Gastroesophageal sphincter (tissue), 4 donors: Measurements from ENCODE around the gene FFAR2. TPM values are rescaled to one million over a fixed set of nuclear protein-coding genes. Genes with fewer than 3 reads are reported as not detected.
"Not testable (repeated sequence)": the region's sequence is repeated elsewhere in the genome, so short reads cannot be mapped to it uniquely, and the experiment has no call there.

Experiments
- ATAC-seq: fragments of 150-250 bp; one replicate; pipeline ENCODE4 v1.9.1; 2016; ENCODE audit warnings: mild to moderate bottlenecking, moderate library complexity
- H3K27ac ChIP-seq, 4 donors: fragments of 200-600 bp; sonication (generic) in 3 of 4; 1 replicate in 3 of 4; 2 replicates in 1 of 4; pipeline ENCODE4 v1.5.1; 2016 to 2019
- H3K27me3 ChIP-seq: fragments of 200-600 bp; sonication (generic); one replicate; pipeline ENCODE4 v1.5.1; 2019
- H3K36me3 ChIP-seq, 2 donors: fragments of 200-600 bp; sonication (generic); one replicate each; pipeline ENCODE4 v1.5.1; 2019; ENCODE audit warnings: control low read depth in 1 of 2
- H3K4me1 ChIP-seq, 3 donors: fragments of 200-600 bp; sonication (generic); 1 replicate in 2 of 3; 2 replicates in 1 of 3; pipeline ENCODE4 v1.5.1; 2016 to 2019; ENCODE audit warnings: control low read depth in 2 of 3
- H3K4me3 ChIP-seq, 2 donors: fragments of 200-600 bp; sonication (generic); one replicate each; pipeline ENCODE4 v1.5.1; 2019; ENCODE audit warnings: mild to moderate bottlenecking in 1 of 2, moderate library complexity in 1 of 2
- H3K9me3 ChIP-seq, 3 donors: fragments of 200-600 bp; sonication (generic); one replicate each; pipeline ENCODE4 v1.5.1; 2017 to 2019; ENCODE audit warnings: control low read depth in 2 of 3
- CTCF ChIP-seq, 4 experiments: fragments of 200-600 bp in 2 of 4; fragments of 450-650 bp in 2 of 4; sonication (generic) in 1 of 4; IDR thresholded peaks; one replicate each; pipeline ENCODE4 v1.5.1; 2017 to 2019; ENCODE audit warnings: antibody characterized with exemption in 4 of 4, mild to moderate bottlenecking in 2 of 4, moderate library complexity in 2 of 4
- EP300 ChIP-seq: sonication (generic); formaldehyde crosslinking; IDR thresholded peaks from one replicate; pipeline ENCODE4 v1.6.1; 2017; ENCODE audit warnings: antibody characterized with exemption, mild to moderate bottlenecking
- POLR2A ChIP-seq, 2 donors: fragments of 450-650 bp; IDR thresholded peaks; one replicate each; pipeline ENCODE4 v1.6.1; 2017; ENCODE audit warnings: antibody characterized with exemption in 2 of 2, mild to moderate bottlenecking in 2 of 2, moderate library complexity in 1 of 2
- POLR2AphosphoS5 ChIP-seq: sonication (generic); formaldehyde crosslinking; IDR thresholded peaks from one replicate; pipeline ENCODE4 v1.6.1; 2017; ENCODE audit warnings: antibody characterized with exemption
- WGBS, 2 donors: methylation state at CpG; one replicate each; pipeline ENCODE4 v1.1.5; 2018; ENCODE audit warnings: low coverage in 1 of 2; 5-methylcytosine and 5-hydroxymethylcytosine counted together
- total RNA-seq, 4 donors: library from RNA; depleted of rRNA; stranded (reverse); fragments of >200 nt; gene quantifications; one replicate each; pipeline ENCODE4 v1.1.0, GENCODE V29; 2016

The FFAR2 gene
- total RNA-seq, 4 donors from 2014 or later = 0.35 to 1.3 TPM; not detected in 2

GRCh38 chr19:35471946-35472345, 23.9 kb downstream of the FFAR2 start:
- Histone ChIP-seq H3K27ac (no peak overlapping the region), H3K36me3 (no peaks in the 10 kb centered on the region), H3K27me3 (peaks cover 24% of the 10 kb centered on the region), H3K4me1 (no peaks in the 10 kb centered on the region), H3K9me3 (no peaks in the 10 kb centered on the region), H3K4me3 (no peak overlapping the region)
- TF ChIP-seq POLR2A (IDR thresholded peaks at IDR 0.05) (no peak), POLR2AphosphoS5 (no peak), CTCF (IDR thresholded peaks at IDR 0.05) (no peak), EP300 (no peak)
- 72 to 82% methylated on average over 5 of the region's 8 CpGs for WGBS, 2 donors
- ATAC-seq = no peak

DNA sequence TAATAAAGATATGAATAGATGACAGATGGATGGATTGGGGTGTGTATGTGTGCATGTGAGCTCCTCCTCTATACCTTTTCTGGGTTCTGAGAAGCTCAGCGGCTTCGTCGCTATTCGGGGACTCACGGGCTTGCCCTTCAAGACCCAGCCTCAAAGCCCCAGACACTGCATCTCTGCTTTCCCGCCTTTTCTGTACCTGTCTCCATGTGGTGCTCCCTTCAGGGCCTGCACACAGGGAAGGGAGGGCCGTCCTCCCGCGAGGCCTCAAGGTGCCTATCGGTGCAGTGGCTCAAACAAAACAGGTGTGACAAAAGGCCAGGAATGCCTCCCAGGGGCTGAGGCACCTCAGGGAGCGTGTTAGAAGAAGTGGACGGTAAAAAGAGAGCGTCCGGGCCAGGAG, 26.0 kb downstream of the FFAR2 start:
- Histone ChIP-seq H3K9me3 (no peaks in the 10 kb centered on the region), H3K27me3 (peaks cover 5% of the 10 kb centered on the region), H3K36me3 (no peaks in the 10 kb centered on the region), H3K27ac (no peak overlapping the region), H3K4me3 (no peak overlapping the region), H3K4me1 (no peaks in the 10 kb centered on the region)
- ATAC-seq = no peak
- TF ChIP-seq POLR2AphosphoS5 = no peak
- TF ChIP-seq EP300 = no peak
- no peak for TF ChIP-seq CTCF (IDR thresholded peaks at IDR 0.05)
- no peak for TF ChIP-seq POLR2A (IDR thresholded peaks at IDR 0.05)
- WGBS, 2 donors = 94 to 99% methylated on average over 5 to 9 of the region's 14 CpGs

DNA sequence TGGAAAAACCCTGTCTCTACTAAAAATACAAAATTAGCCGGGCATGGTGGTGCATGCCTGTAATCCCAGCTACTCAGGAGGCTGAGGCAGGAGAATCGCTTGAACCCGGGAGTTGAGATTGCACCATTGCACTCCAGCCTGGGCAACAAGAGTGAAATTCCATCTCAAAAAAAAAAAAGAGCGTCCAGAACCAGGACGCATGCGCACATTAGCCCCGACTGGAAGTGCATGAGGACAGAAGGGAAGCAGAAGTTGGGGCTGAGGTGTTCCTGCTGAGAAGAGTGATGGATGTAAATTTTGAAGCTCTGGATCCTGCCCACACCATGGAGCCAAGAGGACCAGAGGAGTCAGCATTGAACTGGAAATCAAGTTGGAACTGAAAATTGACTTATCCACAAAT, 26.5 kb downstream of the FFAR2 start:
- not testable (repeated sequence) for H3K27ac ChIP-seq, H3K27me3 ChIP-seq, H3K36me3 ChIP-seq, ATAC-seq, H3K4me3 ChIP-seq, H3K4me1 ChIP-seq, H3K9me3 ChIP-seq
- WGBS, 2 donors = 77 to 97% methylated on average over 4 to 5 of the region's 7 CpGs

GRCh38 chr19:35476149-35476548, 28.1 kb downstream of the FFAR2 start:
- Histone ChIP-seq H3K9me3 (no peaks in the 10 kb centered on the region), H3K4me3 (no peak overlapping the region), H3K4me1 (no peaks in the 10 kb centered on the region), H3K27ac (no peak overlapping the region), H3K36me3 (no peaks in the 10 kb centered on the region), H3K27me3 (peaks cover 5% of the 10 kb centered on the region)
- no peak for ATAC-seq
- TF ChIP-seq POLR2AphosphoS5 (no peak), POLR2A (IDR thresholded peaks at IDR 0.05) (no peak), CTCF (IDR thresholded peaks at IDR 0.05) (no peak)
- WGBS, 2 donors = 37 to 41% methylated on average over 4 of the region's 4 CpGs

GRCh38 chr19:35478794-35479677, 31.0 kb downstream of the FFAR2 start:
- WGBS, 2 donors = 74 to 79% methylated on average over 15 to 20 of the region's 21 CpGs
- no peak overlapping the region for H3K4me3 ChIP-seq
- TF ChIP-seq EP300 (no peak), POLR2AphosphoS5 (no peak), POLR2A (IDR thresholded peaks at IDR 0.05) (no peak), CTCF (IDR thresholded peaks at IDR 0.05) (no peak)
- H3K9me3 ChIP-seq = no peaks in the 10 kb centered on the region
- H3K4me1 ChIP-seq = no peaks in the 10 kb centered on the region
- ATAC-seq = no peak
- H3K36me3 ChIP-seq = no peaks in the 10 kb centered on the region
- H3K27ac ChIP-seq = no peak overlapping the region
- H3K27me3 ChIP-seq = peaks cover 5% of the 10 kb centered on the region
